DOHH2 (cell line): ENCODE measurements around the gene CENPA.

Experiments
- EZH2phosphoT487 ChIP-seq: fragments of 200-600 bp; sonication (generic); IDR thresholded peaks from 2 replicates; pipeline ENCODE4 v1.6.1; 2017; ENCODE audit warnings: borderline replicate concordance, mild to moderate bottlenecking, antibody characterized with exemption, low read length, moderate library complexity, mixed read lengths
- TF ChIP-seq, protein P1 (sequence below): fragments of 200-600 bp; sonication (generic); IDR thresholded peaks from one replicate; pipeline ENCODE4 v1.5.1; 2014; ENCODE audit warnings: antibody characterized with exemption, mild to moderate bottlenecking, low read depth, low read length; ENCODE audit not compliant: poor library complexity, severe bottlenecking

DNA sequence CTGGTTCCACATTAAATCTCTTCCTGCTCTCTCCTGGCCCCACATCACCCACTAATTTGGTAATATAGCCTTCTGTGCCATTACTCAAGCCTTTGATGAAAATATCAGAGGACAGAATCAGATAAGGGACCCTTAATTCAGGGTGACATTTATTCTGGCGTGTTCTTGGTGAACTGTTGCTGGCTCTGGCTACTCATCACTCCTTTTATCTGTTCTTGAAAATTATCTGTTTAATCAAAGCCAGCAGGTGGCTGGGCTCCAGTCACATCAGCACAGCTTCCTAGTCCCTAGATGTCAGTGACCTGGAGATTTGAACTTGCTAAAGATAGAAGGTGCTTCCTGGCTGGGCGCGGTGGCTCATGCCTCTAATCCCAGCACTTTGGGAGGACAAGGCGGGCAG lies 48.6 kb upstream of the CENPA start:
- TF ChIP-seq, protein P1, sequence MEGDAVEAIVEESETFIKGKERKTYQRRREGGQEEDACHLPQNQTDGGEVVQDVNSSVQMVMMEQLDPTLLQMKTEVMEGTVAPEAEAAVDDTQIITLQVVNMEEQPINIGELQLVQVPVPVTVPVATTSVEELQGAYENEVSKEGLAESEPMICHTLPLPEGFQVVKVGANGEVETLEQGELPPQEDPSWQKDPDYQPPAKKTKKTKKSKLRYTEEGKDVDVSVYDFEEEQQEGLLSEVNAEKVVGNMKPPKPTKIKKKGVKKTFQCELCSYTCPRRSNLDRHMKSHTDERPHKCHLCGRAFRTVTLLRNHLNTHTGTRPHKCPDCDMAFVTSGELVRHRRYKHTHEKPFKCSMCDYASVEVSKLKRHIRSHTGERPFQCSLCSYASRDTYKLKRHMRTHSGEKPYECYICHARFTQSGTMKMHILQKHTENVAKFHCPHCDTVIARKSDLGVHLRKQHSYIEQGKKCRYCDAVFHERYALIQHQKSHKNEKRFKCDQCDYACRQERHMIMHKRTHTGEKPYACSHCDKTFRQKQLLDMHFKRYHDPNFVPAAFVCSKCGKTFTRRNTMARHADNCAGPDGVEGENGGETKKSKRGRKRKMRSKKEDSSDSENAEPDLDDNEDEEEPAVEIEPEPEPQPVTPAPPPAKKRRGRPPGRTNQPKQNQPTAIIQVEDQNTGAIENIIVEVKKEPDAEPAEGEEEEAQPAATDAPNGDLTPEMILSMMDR, result no peak
- TF ChIP-seq EZH2phosphoT487, result no peak
